HG02981 (cell line): ENCODE data around the gene THSD7B.

Source experiments
- ATAC-seq: cut with Tn5 transposase; IDR thresholded peaks from one replicate; pipeline ENCODE4 v1.9.1; 2021; ENCODE audit warnings: mild to moderate bottlenecking, moderate library complexity; ENCODE audit not compliant: unreplicated experiment

Gene THSD7B

DNA sequence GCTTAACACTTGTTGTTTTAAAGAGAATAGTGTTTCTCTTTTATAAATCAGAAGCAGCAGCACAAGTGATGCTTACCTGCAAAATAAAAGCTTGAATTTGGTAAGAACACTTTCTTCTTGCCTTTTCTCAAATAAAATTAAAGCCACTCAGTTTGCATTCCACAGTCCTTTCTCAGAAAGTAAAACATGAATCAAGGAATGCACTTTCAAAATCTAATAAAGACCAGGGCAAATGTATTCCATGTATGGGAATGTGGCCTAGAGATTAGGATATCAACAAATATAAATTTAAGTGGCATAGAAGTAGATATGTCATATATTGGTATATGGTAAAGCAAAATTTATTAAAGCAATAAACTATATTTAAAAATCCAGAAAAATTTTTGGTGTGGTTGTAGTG lies 352.8 kb downstream of the THSD7B start:
- no peak for ATAC-seq

DNA sequence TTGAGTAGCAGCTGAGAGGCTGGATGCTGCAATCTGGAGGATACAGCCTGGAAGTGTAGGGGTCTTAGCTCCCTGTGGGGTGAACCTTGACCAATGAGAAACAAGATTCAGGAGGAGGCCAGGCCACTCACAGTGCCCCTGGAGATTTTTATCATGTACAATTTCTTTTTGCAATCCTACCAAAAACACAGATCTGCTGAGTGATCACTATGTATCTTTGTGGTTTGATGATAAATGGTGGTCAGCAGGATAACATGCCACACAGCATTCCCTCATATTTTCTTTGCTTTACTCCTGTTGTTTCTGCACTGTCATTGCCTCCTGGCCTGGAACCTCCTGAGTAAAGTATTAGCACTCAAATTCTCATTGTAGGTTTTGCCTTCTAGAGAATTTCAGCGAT lies 357.9 kb downstream of the THSD7B start:
- no peak for ATAC-seq

DNA sequence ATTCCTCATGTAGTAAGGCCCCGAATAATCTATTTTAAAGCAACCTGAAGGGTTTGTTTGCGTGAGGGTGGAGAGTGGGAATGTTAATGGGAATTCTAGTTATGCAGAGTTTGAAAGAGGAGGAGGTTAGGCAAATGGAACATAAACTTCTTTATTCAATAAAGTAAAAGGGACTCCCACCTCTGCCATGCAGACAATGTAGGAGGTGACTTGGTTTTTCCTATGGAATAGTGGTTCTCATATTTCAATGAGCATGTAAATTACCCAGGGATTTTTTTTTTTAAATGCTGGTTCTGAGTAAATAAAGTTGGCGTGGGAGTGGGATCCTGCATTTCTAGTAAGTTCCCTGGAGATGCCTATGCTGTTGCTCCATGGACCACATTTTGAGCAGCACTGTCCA lies 367.9 kb downstream of the THSD7B start:
- ATAC-seq, result no peak

DNA sequence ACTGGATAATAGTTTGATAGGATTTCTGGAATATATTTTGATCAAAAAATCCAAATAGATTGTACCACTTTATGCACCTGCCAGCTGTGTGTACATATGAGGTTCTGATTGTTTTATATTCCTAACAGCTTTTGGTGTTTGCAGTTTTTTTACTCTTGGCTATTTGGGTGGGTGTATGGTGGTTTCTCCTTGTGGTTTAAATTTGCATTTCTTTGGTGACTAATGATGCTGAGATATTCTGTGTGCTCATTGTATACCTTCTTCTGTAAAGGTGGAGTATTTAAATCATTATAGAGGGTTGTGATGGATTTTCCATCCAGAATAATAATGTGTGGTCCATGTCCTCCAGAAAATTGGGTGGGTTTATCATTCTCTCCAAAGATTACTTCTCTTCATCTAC lies 372.9 kb downstream of the THSD7B start:
- ATAC-seq, result no peak

DNA sequence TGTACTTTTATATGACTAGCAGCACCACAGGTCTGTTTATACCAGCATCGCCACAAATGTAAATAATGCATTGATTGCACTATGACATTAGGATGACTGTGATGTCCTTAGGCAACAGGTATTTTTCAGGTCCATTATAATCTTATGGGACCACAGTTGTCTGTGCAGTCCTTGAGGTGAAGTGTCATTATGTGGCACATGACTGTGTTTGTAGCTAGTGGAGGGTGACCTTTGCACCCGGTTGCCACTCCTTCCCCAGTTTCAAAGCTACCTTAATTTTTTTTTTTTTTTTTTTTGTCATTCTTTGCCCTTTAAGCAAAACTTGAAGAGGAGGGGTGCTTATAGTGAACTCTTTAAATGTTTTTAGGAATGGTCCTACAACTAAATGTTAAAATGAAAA lies 386.4 kb downstream of the THSD7B start:
- no peak for ATAC-seq

DNA sequence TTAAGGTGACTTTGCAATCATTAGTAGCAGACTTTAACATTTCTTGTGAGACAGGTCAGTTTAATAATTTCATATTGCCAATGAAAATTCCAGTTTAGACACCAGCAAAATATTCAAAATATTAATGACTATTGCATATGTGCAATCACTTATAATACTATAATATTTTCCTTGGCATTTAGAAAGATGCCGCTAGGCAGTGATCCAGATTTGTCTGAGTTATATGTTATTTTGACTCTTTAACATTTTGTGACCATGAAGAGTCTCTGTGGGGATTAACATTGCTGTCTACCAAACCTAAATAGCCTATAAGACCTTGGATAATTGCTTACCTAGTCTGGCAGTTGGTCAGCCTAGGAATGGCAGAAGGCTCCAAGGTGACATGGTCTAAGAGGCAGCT lies 389.6 kb downstream of the THSD7B start:
- no peak for ATAC-seq

DNA sequence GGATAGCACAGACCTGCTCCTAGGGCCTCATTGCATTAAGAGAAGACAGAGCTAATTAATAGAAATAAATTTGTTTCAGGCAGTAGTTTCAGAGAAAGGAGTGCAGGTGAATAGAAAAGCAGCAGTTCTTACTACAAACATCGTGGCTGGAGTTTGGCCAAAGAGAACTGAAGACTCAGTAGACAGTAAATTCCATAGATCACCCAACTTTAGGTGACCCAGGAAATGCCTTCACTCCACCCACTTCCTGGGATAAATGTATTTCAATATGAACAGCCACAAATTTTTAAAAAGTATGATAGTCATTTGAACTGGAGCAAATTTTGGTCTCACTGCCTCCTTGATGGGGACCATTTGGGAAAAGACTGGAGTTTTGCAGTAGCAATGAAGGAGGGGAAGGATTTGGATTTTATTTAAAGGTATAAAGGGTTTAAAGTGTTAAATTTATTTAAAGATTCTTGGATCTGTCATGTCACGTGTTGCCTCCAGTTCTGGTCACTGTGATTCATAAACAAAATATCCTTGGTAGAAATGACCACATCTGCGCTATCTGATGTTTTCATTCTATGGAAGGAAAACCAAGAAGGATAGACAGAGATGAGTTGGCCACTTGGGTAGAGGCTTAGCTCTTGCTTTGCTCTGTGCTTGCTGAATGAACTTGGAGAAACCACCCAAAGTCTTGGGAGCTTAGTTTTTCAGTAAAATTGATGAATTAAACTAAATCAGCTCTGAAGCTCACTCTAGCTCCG lies 390.2 kb downstream of the THSD7B start:
- ATAC-seq, result no peak

DNA sequence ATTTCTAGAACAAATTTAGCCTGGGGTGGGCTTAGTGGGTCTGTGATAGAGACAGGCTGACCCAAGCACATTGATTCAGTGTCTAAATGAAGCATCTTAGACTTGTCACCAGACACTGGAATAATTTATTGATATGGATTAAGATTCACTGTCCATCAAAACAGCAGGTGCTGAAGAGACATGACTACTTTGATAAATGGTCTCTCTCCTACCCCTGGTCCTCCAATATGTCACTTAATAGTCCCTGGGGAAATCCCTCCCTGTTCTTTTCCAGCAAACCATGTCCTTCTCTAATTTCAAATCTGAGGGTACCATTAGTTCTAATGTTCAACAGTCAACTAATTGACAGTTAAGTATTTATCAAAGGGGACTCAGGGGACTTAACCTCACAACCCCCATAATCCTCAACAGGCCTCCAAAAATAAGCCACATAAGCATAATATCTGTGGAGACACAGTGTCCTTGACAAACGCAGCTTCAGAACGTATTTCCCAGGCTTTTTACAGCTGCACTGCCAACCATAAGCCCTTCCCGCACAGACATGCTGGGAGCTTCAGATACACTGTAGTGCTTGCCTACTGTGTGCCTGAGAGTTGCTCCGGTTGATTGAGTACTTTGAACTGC lies 391.0 kb downstream of the THSD7B start:
- no peak for ATAC-seq

DNA sequence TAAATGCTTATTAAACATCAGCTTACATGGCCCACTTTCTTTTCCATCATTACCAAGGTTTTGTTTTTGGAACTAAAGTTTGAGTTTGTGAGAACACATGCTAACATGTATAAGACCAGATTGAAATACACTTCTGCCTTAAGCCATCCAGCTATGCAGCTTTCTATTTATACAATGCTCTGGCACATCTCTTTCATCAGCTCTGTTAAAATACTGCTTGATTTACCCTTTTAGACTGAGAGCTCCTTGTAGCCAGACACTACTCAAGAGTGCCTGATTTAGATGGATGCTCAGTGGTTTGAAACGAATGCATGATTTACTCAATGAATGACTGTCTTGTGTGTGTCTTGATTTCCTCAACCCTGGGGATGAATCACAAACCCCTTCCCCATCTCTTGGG lies 392.5 kb downstream of the THSD7B start:
- no peak for ATAC-seq

DNA sequence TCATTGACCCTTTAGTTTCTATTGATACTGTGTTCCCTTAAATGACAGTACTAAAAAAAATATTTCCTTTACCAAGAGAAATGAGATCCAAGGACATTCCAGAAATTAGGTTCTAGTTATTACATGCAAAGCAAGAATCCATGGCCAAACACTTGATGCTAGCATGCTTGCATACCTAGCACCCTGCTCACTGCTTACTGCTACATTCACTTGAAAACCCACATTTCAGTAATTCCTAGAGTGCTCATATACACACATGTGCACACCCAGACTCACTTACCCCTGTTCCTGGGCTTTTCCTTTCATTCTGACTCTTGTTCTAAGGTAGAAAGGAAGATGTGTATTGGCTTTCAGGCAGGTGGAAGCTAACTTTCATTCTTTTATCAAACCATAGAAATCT lies 395.9 kb downstream of the THSD7B start:
- ATAC-seq, result no peak

DNA sequence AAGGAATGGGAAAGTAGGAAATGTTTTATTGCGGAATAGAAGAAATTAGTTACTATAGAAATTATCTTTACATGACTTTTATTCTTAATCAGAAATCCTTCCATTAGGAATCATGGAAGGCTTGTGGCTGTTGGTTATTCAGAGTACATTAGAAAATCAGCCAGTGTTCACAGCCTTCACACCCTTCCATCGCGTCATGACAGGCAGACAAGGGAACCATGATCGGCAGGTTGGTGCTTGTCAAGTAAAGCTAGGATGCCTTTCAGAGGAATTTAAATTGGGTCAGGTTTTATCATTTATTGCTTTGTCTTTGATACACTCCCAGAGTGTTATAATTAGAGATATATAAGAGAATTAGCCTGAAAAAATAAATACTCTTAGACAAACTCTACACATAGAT lies 400.6 kb downstream of the THSD7B start:
- no peak for ATAC-seq

DNA sequence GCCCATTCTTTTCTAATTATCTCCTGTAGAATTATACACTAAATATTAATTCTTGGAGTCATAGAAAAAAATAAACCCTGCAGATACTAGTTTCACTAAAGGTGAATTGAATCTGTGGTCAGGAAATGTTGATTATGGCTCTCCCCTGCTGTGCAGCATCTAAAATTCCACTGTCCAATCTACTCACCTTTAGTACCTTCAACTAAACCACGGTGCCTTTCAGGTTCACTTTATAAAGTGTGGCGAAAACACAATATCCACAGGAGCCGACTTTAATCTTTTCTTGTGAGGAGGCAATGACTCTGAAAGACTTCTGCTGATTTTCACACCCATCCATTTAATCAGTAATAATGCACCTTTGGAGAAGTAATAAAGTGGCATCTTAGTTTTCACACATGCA lies 402.3 kb downstream of the THSD7B start:
- ATAC-seq, result no peak

DNA sequence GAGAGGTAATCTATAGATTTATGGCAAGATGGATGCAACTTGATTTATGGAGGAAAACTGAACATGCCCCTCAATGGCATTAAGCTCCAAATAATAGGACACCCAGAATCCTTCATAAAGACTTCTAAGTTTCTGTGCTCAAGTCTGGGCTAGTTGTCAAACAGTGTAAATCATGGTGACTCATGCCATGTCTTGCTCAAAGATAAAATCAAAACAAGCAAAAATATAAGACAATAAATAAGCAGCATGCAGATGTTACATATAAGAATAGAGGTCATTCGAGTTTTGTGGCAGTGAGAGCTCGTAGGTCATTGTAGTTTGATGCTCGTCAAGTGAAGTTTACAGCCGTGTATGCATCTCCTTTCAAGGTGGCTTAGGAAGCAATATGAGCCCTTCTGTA lies 403.2 kb downstream of the THSD7B start:
- ATAC-seq, result no peak

DNA sequence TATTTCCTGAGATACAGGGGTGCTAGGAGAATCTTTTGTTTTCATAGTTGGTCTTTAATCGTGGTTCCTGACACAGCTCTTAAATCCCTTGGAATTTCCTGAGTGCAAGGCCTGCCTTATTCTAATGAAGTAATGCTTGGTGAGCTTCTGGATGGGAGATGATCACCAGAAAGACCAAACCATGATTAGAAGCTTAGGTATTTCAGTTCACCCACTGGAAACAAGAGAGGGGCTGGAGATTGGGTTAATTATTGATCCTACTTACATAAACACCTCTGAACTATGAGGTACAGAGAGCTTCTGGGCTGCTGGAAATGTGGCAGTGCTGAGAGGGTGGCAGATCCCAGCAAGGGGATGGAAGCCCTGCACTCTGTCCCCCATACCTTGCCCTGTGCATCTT lies 406.8 kb downstream of the THSD7B start:
- ATAC-seq, result no peak

DNA sequence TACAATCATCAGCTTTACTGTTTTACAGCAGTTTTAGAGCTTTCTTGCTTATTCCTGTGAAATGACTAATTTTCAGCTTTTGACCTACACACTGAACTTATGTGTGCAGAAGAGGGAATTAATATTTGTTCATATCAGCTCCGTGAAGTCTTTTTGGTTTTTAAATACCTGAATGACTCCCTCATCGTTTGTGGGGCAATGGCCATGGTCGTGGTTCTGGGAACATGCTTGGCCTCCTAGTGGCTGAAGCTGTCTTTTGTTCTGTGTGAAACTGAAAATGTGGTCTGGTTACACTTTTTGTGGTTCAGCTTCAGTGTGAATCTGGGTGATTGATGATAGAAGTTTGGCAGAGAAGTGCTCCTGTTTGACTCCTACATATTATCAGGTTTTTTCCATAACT lies 408.1 kb downstream of the THSD7B start:
- ATAC-seq, result peak; percentile 97

DNA sequence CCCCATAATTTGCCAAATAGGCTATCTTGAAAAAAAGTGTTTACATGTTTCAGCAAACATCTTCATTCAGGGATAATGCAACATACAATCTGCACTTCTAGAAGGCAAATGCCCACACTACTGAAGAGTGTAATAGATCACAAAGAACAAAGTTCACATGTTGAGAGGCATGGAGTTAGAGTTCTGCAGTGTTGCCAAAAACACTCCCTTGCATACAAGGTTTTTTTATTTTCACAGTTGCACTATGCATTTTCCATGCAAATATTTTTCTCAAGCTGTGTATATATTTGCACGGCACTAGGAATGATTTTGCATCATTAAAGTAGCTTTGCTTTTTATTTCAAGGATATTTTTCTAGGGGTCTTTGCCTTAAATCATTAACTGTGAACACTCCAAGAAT lies 409.9 kb downstream of the THSD7B start:
- no peak for ATAC-seq

DNA sequence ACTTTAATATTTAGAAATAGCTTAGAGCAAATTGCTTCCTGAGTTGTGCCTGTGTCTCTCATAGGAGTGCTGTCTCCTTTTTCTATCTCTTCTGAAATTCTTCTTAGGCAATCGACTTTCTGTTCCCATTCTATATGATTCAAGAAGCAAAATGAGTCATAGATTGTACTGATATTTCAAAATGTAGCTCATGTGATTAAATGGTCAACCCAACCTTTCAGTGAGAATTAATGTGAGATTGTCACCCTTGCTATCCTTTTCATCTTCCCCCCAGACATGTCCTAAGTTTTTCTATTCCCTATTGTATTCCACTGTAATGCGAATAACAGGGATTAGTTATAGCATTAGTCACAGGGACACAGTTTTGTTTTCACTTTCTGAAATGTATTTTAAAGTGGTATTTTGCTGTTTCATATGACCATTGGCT lies 413.6 kb downstream of the THSD7B start:
- no peak for ATAC-seq

DNA sequence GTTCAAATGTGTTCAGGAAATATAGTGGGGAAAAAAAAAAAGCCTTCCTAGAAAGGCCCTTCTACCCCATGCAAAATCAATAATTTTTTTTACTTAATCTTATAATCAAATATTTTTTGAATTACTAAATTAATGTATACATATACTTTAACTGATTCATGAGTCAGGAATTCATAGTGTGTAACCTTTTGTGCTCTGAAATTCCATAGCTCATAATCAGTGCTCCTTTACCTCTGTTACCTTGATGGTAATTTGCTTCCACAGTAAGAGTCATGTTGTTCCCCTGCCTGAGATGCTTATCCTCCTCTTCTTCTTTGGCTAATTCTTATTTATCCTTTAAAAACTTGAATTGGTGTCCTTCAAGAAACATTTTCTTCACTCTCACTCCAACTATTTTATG lies 414.2 kb downstream of the THSD7B start:
- no peak for ATAC-seq

DNA sequence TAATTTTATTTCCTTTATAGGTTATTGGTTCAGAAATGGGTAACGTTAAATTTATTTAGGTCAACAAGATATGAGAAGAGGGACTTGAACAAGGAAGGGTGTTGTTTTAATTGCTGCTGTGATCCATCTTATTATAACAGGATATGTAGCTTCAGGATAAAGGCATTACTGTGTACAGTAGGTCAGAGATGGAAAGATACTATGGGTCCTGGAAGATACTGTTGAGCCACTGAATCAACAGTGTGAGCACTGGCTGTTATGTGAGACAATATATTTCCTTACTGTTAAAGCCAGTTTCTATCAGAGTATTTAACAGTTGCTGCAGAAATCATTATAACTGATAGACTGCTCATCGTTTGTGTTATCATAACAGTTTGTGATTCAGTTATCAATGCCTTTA lies 414.7 kb downstream of the THSD7B start:
- no peak for ATAC-seq

DNA sequence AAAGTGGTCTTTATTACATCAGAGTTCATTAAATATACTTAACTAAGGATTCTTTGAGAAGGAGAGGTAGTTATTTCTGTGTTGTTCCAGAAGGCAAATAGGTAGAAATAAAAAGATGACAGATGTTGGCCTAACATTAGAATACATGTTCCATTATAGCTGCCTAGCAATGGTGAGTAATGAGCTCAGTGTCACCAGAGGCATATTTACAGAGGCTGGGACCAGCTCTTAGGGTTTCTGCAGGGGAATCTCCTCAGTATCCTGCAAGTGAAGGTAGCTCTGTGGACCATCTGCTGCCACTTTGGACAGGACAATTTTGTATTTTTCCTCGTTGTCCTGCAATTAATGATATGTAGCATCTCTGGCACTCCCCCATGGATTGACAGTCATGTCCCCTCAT lies 416.0 kb downstream of the THSD7B start:
- no peak for ATAC-seq

DNA sequence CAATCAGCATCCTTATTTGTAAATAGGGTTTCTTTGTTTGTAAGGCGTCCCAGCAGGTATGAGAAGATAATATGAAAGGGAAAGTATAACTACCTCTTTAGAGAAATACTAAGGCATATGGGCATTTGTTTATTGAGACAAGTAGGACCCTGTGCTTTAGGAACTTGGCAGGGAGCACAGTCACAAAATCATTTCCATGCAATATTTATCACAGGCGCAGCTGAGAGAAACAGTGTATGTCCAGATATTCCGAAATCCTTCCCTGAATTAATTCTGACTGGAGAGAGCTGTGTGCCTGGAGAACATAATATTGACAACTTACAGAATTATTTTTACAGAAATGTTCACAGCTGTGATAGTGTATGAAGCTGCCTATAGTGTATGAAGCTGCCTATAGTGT lies 416.7 kb downstream of the THSD7B start:
- ATAC-seq, result no peak

DNA sequence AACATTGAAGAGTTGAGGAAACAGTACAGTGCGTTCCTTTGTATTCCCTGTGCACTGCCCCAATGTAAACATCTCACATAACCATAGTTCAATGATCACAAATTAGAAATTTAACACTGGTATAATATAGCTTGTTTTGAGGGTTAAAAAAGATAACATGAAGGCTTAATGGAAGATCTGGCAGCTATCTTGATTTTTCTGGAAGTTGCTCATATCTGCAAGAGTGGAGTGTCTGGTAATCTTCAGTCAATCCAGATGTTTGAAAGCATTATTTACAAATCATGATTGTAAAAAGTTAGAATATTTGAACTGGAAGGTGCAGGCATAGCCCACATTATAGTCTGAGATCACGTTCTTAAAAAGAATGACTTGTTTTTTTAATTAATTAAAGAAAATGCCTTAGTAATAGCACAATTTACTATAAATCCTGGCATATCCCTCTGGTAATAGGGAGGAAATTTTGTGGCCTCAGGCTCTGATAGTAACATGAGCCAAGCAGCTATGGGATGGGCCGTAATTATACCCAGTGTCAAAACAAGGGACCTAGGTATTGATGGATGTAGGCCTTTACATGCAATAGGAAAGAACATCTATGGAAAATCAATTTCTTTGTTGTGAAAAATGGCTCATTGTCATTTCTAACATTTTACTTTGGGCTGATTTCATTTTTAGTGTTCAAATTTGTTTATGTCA lies 418.0 kb downstream of the THSD7B start:
- no peak for ATAC-seq
